HuH-7 (cell line): ENCODE measurements around the gene APOC4.
"Not testable (repeated sequence)": the region's sequence is repeated elsewhere in the genome, so short reads cannot be mapped to it uniquely, and the experiment has no call there.

ENCODE experiments used
- DNase-seq: peaks from one replicate; pipeline ENCODE4 v3.0.0; 2011; ENCODE audit warnings: low spot score

Gene APOC4, protein sequence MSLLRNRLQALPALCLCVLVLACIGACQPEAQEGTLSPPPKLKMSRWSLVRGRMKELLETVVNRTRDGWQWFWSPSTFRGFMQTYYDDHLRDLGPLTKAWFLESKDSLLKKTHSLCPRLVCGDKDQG

DNA sequence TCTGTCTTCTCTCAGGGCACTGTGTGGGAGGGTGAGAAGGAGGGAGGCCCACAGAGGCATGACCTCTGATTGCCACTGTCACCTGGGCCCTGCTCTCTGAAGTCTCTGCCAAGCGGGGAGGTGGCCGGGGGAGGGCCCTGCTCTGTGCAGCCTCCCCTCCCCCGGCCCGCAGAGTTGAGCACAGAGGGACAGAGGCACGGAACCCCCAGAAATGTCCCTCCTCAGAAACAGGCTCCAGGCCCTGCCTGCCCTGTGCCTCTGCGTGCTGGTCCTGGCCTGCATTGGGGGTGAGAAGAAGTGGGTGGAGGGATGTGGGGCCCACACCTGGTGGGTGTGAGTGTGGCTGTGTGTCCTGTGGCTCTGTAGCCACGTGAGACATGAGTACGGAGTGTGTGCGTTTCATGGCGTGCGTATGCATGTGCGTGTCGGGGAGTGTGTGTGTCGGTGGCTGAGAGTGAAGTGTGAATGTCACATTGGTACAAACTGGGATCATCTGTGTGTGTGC is at the start of gene APOC4:
APOC4 (plus strand) TSS at position 171 of the 505 bp plus-strand sequence; CDS start at position 212, 41 bp downstream.
- DNase-seq, result no peak

GRCh38 chr19:44892932-44893331 is 49.1 kb upstream of the APOC4 start:
- no peak for DNase-seq

DNA sequence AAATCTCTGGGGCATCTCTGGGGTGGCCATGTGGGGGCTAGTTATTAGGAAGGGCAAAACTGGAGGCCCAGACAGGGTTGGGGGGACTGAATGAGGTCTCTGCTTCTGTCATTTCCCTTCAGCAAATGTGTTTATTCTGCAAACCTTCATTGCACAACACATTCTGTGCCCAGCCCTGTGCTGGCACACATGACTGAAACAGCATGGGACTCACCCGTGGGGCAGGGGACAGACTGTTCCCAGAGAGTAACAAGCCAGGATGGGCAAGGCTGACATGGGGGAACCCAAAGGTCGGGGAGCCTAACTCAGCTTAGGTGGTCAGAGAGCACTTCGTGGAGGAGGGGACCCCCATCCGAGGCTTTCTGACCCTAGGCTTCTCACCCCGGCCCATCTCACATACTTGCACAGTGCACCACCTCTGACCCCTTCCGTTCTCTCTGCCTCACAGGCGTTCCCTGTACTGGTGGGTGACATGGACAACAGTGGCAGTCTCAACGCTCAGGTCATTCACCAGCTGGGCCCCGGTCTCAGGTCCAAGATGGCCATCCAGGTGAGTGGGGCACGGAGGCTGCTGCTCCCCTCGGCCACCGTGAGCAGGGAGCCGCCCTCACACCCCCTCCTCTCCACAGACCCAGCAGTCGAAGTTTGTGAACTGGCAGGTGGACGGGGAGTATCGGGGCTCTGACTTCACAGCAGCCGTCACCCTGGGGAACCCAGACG is 48.5 kb upstream of the APOC4 start:
- DNase-seq, result no peak

- no peak for DNase-seq
Observed at GRCh38 chr19:44894052-44894400, 48.0 kb upstream of the APOC4 start.

DNA sequence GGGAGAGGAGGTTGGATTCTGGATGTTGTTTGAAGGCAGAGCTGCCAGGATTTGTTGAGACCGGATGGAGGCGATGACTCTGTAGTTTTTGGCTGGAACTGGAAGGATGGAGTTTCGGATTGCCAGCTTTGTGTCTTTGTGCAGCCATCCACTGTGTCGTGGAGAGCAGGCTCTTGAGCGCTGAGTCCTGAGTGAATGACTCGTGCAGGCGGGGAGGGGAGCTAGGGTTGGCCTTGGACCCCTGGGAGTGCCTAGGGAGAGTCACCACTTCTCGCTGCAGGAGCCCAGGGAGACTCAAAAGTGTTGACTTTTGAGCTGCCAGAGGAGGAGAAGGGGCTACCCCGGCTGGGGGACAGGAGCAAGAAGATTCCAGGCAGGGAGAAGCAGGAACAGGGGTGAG is 47.1 kb upstream of the APOC4 start:
- DNase-seq, result no peak

DNA sequence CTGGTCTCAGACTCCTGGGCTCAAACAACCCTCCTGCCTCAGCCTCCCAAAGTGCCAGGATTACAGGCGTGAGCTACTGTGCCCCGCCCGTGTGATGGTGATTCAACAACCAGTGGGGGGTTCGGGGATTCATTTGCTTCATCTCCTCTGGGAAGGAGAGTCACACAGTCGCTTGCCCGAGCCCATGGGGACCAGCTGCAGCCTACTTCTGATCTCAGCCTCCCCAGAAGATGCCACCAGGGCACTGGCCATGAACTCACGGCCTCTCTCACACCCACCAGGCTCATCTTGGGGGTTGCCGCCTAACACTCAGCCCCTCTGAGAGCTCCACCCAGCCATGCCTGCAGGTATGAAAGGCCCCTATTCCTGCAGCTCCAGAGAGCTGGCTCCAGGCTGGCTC is 44.2 kb upstream of the APOC4 start:
- no peak for DNase-seq

GRCh38 chr19:44900328-44901244 is 41.5 kb upstream of the APOC4 start:
- DNase-seq, result no peak

DNA sequence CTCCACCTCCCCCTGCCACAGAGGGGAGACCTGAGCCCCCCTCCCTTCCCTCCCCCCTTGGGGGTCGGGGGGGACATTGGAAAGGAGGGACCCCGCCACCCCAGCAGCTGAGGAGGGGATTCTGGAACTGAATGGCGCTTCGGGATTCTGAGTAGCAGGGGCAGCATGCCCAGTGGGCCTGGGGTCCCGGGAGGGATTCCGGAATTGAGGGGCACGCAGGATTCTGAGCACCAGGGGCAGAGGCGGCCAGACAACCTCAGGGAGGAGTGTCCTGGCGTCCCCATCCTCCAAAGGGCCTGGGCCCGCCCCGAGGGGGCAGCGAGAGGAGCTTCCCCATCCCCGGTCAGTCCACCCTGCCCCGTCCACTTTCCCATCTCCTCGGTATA is 38.8 kb upstream of the APOC4 start:
- no peak for DNase-seq

DNA sequence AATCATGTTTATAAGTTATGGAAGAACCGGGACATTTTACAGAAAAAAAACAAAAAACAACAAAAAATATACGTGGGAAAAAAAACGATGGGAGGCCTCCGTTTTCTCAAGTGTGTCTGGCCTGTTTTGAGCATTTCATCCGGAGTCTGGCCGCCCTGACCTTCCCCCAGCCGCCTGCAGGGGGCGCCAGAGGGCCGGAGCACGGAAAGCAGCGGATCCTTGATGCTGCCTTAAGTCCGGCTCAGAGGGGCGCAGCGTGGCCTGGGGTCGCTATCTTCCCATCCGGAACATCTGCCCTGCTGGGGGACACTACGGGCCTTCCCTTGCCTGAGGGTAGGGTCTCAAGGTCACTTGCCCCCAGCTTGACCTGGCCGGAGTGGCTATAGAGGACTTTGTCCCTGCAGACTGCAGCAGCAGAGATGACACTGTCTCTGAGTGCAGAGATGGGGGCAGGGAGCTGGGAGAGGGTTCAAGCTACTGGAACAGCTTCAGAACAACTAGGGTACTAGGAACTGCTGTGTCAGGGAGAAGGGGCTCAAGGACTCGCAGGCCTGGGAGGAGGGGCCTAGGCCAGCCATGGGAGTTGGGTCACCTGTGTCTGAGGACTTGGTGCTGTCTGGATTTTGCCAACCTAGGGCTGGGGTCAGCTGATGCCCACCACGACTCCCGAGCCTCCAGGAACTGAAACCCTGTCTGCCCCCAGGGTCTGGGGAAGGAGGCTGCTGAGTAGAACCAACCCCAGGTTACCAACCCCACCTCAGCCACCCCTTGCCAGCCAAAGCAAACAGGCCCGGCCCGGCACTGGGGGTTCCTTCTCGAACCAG is 38.2 kb upstream of the APOC4 start:
- DNase-seq, result peak; percentile 75

DNA sequence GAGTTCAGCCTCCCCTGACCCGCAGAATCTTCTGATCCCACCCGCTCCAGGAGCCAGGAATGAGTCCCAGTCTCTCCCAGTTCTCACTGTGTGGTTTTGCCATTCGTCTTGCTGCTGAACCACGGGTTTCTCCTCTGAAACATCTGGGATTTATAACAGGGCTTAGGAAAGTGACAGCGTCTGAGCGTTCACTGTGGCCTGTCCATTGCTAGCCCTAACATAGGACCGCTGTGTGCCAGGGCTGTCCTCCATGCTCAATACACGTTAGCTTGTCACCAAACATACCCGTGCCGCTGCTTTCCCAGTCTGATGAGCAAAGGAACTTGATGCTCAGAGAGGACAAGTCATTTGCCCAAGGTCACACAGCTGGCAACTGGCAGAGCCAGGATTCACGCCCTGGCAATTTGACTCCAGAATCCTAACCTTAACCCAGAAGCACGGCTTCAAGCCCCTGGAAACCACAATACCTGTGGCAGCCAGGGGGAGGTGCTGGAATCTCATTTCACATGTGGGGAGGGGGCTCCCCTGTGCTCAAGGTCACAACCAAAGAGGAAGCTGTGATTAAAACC is 37.5 kb upstream of the APOC4 start:
- no peak for DNase-seq

DNA sequence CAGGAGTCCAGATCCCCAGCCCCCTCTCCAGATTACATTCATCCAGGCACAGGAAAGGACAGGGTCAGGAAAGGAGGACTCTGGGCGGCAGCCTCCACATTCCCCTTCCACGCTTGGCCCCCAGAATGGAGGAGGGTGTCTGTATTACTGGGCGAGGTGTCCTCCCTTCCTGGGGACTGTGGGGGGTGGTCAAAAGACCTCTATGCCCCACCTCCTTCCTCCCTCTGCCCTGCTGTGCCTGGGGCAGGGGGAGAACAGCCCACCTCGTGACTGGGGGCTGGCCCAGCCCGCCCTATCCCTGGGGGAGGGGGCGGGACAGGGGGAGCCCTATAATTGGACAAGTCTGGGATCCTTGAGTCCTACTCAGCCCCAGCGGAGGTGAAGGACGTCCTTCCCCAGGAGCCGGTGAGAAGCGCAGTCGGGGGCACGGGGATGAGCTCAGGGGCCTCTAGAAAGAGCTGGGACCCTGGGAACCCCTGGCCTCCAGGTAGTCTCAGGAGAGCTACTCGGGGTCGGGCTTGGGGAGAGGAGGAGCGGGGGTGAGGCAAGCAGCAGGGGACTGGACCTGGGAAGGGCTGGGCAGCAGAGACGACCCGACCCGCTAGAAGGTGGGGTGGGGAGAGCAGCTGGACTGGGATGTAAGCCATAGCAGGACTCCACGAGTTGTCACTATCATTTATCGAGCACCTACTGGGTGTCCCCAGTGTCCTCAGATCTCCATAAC is 36.4 kb upstream of the APOC4 start, which contains the start of gene APOE:
APOE (plus strand) TSS at position 360 of the 724 bp plus-strand sequence. CDS start 829 bp downstream, outside the sequence.
- peak; percentile 62 for DNase-seq

DNA sequence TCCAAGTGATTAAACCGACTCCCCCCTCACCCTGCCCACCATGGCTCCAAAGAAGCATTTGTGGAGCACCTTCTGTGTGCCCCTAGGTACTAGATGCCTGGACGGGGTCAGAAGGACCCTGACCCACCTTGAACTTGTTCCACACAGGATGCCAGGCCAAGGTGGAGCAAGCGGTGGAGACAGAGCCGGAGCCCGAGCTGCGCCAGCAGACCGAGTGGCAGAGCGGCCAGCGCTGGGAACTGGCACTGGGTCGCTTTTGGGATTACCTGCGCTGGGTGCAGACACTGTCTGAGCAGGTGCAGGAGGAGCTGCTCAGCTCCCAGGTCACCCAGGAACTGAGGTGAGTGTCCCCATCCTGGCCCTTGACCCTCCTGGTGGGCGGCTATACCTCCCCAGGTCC is 34.4 kb upstream of the APOC4 start:
- DNase-seq, result no peak

- no peak for DNase-seq
Observed at GRCh38 chr19:44908074-44908835, 33.8 kb upstream of the APOC4 start.

DNA sequence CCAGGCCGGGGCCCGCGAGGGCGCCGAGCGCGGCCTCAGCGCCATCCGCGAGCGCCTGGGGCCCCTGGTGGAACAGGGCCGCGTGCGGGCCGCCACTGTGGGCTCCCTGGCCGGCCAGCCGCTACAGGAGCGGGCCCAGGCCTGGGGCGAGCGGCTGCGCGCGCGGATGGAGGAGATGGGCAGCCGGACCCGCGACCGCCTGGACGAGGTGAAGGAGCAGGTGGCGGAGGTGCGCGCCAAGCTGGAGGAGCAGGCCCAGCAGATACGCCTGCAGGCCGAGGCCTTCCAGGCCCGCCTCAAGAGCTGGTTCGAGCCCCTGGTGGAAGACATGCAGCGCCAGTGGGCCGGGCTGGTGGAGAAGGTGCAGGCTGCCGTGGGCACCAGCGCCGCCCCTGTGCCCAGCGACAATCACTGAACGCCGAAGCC is 33.2 kb upstream of the APOC4 start:
- no peak for DNase-seq

- no peak for DNase-seq
Observed at GRCh38 chr19:44909775-44910174, 32.3 kb upstream of the APOC4 start.

- not testable (repeated sequence) for DNase-seq
Observed at GRCh38 chr19:44911896-44912295, 30.1 kb upstream of the APOC4 start.

DNA sequence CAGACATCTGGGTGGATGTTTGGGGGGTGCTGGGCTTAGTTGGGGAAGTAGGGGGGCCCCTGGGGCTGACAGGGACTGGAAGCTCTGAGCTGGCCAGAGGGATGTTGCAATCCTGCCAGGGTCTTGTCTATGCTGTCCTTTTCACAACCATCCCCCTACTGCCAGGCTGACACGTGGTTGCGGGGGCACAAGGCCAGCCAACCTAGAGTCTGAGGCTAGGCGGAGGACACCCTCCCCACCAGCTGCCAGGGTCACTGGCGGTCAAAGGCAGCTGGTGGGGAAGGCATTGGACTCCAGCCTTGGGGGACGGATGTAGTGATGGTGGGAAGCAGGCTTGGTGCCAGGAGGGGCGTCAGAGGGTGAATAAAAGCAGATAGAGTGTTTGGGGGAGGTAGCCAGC is 29.2 kb upstream of the APOC4 start:
- no peak for DNase-seq

DNA sequence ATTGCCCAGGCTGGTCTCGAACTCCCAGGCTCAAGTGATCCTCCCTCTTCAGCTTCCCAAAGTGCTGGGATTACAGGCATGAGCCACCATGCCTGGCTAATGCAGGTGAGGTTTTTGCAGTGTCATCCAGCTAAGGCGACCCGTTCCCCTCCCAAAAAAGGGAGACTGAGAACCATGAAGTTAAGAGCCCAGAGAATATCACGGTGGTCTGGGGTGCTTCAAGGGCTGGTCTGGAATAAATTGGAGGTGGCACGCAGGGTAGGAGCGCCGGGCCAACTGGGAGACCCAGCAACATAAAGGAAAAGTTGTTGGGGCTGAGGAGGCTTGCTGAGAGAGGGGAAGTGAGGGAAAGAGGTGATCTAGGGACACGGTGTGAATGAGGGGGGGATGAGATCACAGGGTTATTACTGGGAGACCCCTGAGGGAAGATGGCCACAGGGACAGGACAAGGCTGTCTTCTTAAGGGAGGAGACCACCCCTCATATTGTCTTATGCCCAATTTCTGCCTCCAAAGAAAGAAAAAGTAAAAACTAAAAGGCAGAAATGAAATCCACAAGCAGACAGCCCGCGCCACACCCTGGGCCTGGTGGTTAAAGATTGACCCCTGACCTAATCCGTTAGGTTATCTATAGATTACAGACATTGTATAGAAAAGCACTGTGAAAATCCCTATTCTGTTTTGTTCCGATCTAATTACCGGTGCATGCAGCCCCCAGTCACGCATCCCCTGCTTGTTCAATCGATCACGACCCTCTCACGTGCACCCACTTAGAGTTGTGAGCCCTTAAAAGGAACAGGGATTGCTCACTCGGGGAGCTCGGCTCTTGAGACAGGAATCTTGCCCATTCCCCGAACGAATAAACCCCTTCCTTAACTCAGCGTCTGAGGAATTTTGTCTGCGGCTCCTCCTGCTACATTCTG is 28.3 kb upstream of the APOC4 start:
- not testable (repeated sequence) for DNase-seq
